HS-27A (cell line): ENCODE measurements around the gene SOWAHB.
"Not testable (repeated sequence)": the region's sequence is repeated elsewhere in the genome, so short reads cannot be mapped to it uniquely, and the experiment has no call there.

ENCODE experiments used
- DNase-seq: peaks from one replicate; pipeline ENCODE4 v3.0.0-alpha.2; 2012; ENCODE audit warnings: low read depth, missing footprints

The SOWAHB gene

GRCh38 chr4:76894537-76895255, 3.2 kb downstream of the SOWAHB start:
- no peak for DNase-seq

- no peak for DNase-seq
Measured at GRCh38 chr4:76892601-76893000, 5.3 kb downstream of the SOWAHB start.

- DNase-seq = no peak
Measured at GRCh38 chr4:76892001-76892400, 5.9 kb downstream of the SOWAHB start.

GRCh38 chr4:76886848-76887441, 11.0 kb downstream of the SOWAHB start:
- no peak for DNase-seq

- no peak for DNase-seq
Measured at GRCh38 chr4:76886214-76886613, 11.7 kb downstream of the SOWAHB start.

- DNase-seq = no peak
Measured at GRCh38 chr4:76883147-76883546, 14.8 kb downstream of the SOWAHB start.

GRCh38 chr4:76882630-76883029, 15.3 kb downstream of the SOWAHB start:
- DNase-seq = no peak

- DNase-seq = no peak
Measured at GRCh38 chr4:76881375-76881774, 16.6 kb downstream of the SOWAHB start.

GRCh38 chr4:76879731-76880364, 18.1 kb downstream of the SOWAHB start:
- DNase-seq = no peak

GRCh38 chr4:76878641-76879165, 19.2 kb downstream of the SOWAHB start:
- DNase-seq = not testable (repeated sequence)

GRCh38 chr4:76874176-76874575, 23.8 kb downstream of the SOWAHB start:
- no peak for DNase-seq

- DNase-seq = no peak
Measured at GRCh38 chr4:76873495-76873894, 24.4 kb downstream of the SOWAHB start.

- no peak for DNase-seq
Measured at GRCh38 chr4:76872556-76872955, 25.4 kb downstream of the SOWAHB start.

GRCh38 chr4:76868780-76869179, 29.2 kb downstream of the SOWAHB start:
- DNase-seq = not testable (repeated sequence)

- DNase-seq = no peak
Measured at GRCh38 chr4:76867880-76868655, 29.9 kb downstream of the SOWAHB start.

GRCh38 chr4:76867377-76867776, 30.6 kb downstream of the SOWAHB start:
- DNase-seq = no peak

GRCh38 chr4:76866641-76867040, 31.3 kb downstream of the SOWAHB start:
- no peak for DNase-seq

GRCh38 chr4:76858319-76858718, 39.6 kb downstream of the SOWAHB start:
- DNase-seq = no peak

GRCh38 chr4:76857074-76857409, 40.9 kb downstream of the SOWAHB start:
- DNase-seq = no peak

- DNase-seq = no peak
Measured at GRCh38 chr4:76856243-76857073, 41.5 kb downstream of the SOWAHB start.

GRCh38 chr4:76854858-76855257, 43.1 kb downstream of the SOWAHB start:
- no peak for DNase-seq

GRCh38 chr4:76851375-76851774, 46.6 kb downstream of the SOWAHB start:
- DNase-seq = no peak
